K562 (cell line): Measurements from ENCODE around the gene BMP6. TPM values are rescaled to one million over a fixed set of nuclear protein-coding genes. Genes with fewer than 3 reads are reported as not detected.

ENCODE experiments used
- ATAC-seq: fragments of 200-7000 bp; cut with Tn5 transposase; 3 replicates; pipeline ENCODE4 v1.9.1; 2020; ENCODE audit warnings: moderate library complexity
- BruUV-seq: library from RNA; stranded (reverse); fragments of 400-500 nt; replicated peaks from 2 replicates; lab custom pipeline; 2021; lab: Mats Ljungman, UMichigan
- CTCF ChIA-PET: fragments of 300-600 bp; formaldehyde crosslinking; extraction: SDS; loops from one replicate; lab custom pipeline; 2021; ENCODE audit warnings: low intra/inter-chr PET ratio; lab: Yijun Ruan, JAX
- POLR2A ChIA-PET: fragments of 300-600, 350-650 bp; sonication (Branson Sonifier 250); formaldehyde crosslinking; extraction: SDS; loops from one replicate; lab custom pipeline; 2021; ENCODE audit warnings: antibody characterized with exemption, inconsistent platforms; lab: Yijun Ruan, JAX
- DNase-seq, 4 experiments: peaks; one replicate each; pipeline versions ENCODE4 v3.0.0 to v3.0.0-alpha.2; 2011 to 2018; ENCODE audit warnings: low spot score in 3 of 4, mixed read lengths in 3 of 4; ENCODE audit errors: extremely low read depth in 1 of 4
- FAIRE-seq: peaks from 2 replicates; lab custom pipeline; 2011; peaks lifted over from hg19 to GRCh38; lab: Jason Lieb, UNC
- H2AFZ ChIP-seq: 2 replicates; pipeline ENCODE4 v1.6.0; 2011; ENCODE audit warnings: low read depth, low read length, control low read depth, inconsistent platforms
- H3K27ac ChIP-seq: fragments of 200-600 bp; 3 replicates; pipeline ENCODE4 v1.8.0; 2011; ENCODE audit warnings: low read depth, mild to moderate bottlenecking, control low read depth, inconsistent platforms, low read length, moderate library complexity, mixed read lengths; ENCODE audit errors: extremely low read depth
- H3K27me3 ChIP-seq, 2 experiments: fragments of 300-600 bp in 1 of 2; 2 replicates in 1 of 2; 3 replicates in 1 of 2; pipeline versions ENCODE4 v1.6.0 to v1.8.0; 2011; ENCODE audit warnings: inconsistent platforms in 2 of 2, low read length in 2 of 2, mild to moderate bottlenecking in 1 of 2, mixed read lengths in 1 of 2, moderate library complexity in 1 of 2; ENCODE audit not compliant: control insufficient read depth in 2 of 2, insufficient read depth in 2 of 2
- H3K36me3 ChIP-seq: fragments of 300-600 bp; 3 replicates; pipeline ENCODE4 v1.8.0; 2011; ENCODE audit warnings: mild to moderate bottlenecking, low read length, inconsistent platforms; ENCODE audit not compliant: control insufficient read depth, insufficient read depth
- H3K4me1 ChIP-seq, 2 experiments: fragments of 200-600 bp in 1 of 2; replicated peaks in 1 of 2; 2 replicates in 1 of 2; 3 replicates in 1 of 2; pipeline versions ENCODE4 v1.5.1 to v1.8.0; 2011; ENCODE audit warnings: inconsistent platforms in 2 of 2, low read length in 2 of 2, mild to moderate bottlenecking in 1 of 2, mixed read lengths in 1 of 2, moderate library complexity in 1 of 2; ENCODE audit not compliant: control insufficient read depth in 2 of 2, insufficient read depth in 2 of 2
- H3K4me2 ChIP-seq: 2 replicates; pipeline ENCODE4 v1.6.1; 2011; ENCODE audit warnings: low read length, control low read depth, inconsistent platforms, mixed read lengths; ENCODE audit not compliant: insufficient read depth
- H3K4me3 ChIP-seq: fragments of 200-600 bp; sonication (generic), shearing (Covaris generic); 2 replicates; pipeline ENCODE4 v1.5.1; 2016; ENCODE audit warnings: control low read depth, inconsistent platforms
- H3K79me2 ChIP-seq: fragments of 200-600 bp; 3 replicates; pipeline ENCODE4 v1.8.0; 2011; ENCODE audit warnings: low read length, inconsistent platforms; ENCODE audit not compliant: control insufficient read depth, insufficient read depth
- H3K9ac ChIP-seq, 2 experiments: 2 replicates each; pipeline versions ENCODE4 v1.6.0 to v1.6.1; 2011; ENCODE audit warnings: low read depth in 2 of 2, low read length in 2 of 2, control low read depth in 1 of 2, inconsistent platforms in 1 of 2, mild to moderate bottlenecking in 1 of 2, mixed read lengths in 1 of 2; ENCODE audit not compliant: insufficient read depth in 1 of 2
- H3K9me1 ChIP-seq: one replicate; pipeline ENCODE4 v1.6.0; 2011; ENCODE audit warnings: inconsistent platforms, mild to moderate bottlenecking, low read length, moderate library complexity; ENCODE audit not compliant: control insufficient read depth, insufficient read depth
- H3K9me3 ChIP-seq: replicated peaks from 2 replicates; pipeline ENCODE4 v1.5.1; 2011; ENCODE audit warnings: low read depth, low read length, inconsistent platforms; ENCODE audit not compliant: control insufficient read depth, insufficient read depth
- H4K20me1 ChIP-seq: replicated peaks from 2 replicates; pipeline ENCODE4 v1.6.1; 2011; ENCODE audit warnings: low read length, inconsistent platforms, mixed read lengths; ENCODE audit not compliant: control insufficient read depth, insufficient read depth
- ELF4 ChIP-seq: fragments of 450-650 bp; formaldehyde crosslinking; IDR thresholded peaks from 2 replicates; pipeline ENCODE4 v1.4.0; 2022; ENCODE audit warnings: missing genetic modification characterization
- FOXJ3 ChIP-seq: sonication (generic); formaldehyde crosslinking; IDR thresholded peaks from 2 replicates; pipeline ENCODE4 v1.4.0; 2020; ENCODE audit warnings: mild to moderate bottlenecking, missing genetic modification reagents
- KDM4B ChIP-seq, 2 experiments: fragments of 450-650 bp in 1 of 2; sonication (generic) in 1 of 2; IDR thresholded peaks; 2 replicates each; pipeline ENCODE4 v1.6.1; 2016 to 2017; ENCODE audit warnings: borderline replicate concordance in 2 of 2, antibody characterized with exemption in 1 of 2, low read depth in 1 of 2, mild to moderate bottlenecking in 1 of 2
- KLF1 ChIP-seq: fragments of 450-650 bp; IDR thresholded peaks from 2 replicates; pipeline ENCODE4 v1.6.1; 2016; ENCODE audit warnings: missing genetic modification characterization, missing compliant biosample characterization
- MAFG ChIP-seq: fragments of 450-650 bp; conservative IDR thresholded peaks from 2 replicates; pipeline ENCODE4 v1.6.1; 2016; ENCODE audit warnings: missing genetic modification characterization, missing compliant biosample characterization
- PCBP2 ChIP-seq: fragments of 200-400 bp; formaldehyde crosslinking; IDR thresholded peaks from 2 replicates; pipeline ENCODE4 v1.6.1; 2018; ENCODE audit warnings: low read length, low read depth, mild to moderate bottlenecking, moderate library complexity; ENCODE audit not compliant: poor library complexity, severe bottlenecking
- TGIF2 ChIP-seq: sonication (generic); formaldehyde crosslinking; IDR thresholded peaks from 2 replicates; pipeline ENCODE4 v1.8.1; 2022; ENCODE audit warnings: mild to moderate bottlenecking, missing genetic modification reagents, moderate library complexity
- ZNF212 ChIP-seq: fragments of 450-650 bp; formaldehyde crosslinking; IDR thresholded peaks from 2 replicates; pipeline ENCODE4 v1.4.0; 2020; ENCODE audit warnings: mild to moderate bottlenecking
- ZNF445 ChIP-seq: fragments of 250-450 bp; sonication (Bioruptor Pico); IDR thresholded peaks from 2 replicates; pipeline ENCODE4 v1.4.0; 2020; ENCODE audit warnings: low read depth, mild to moderate bottlenecking, moderate library complexity
- ZNF57 ChIP-seq: fragments of 450-650 bp; formaldehyde crosslinking; IDR thresholded peaks from 2 replicates; pipeline ENCODE4 v1.4.0; 2020; ENCODE audit warnings: mild to moderate bottlenecking, moderate library complexity
- WGBS: fragments of 100-300 bp; shearing (Covaris generic); methylation state at CpG from one replicate; pipeline ENCODE4 v1.1.6; 2016; ENCODE audit warnings: low coverage, mixed read lengths; ENCODE audit not compliant: insufficient coverage; ENCODE audit errors: missing lambda C conversion rate; 5-methylcytosine and 5-hydroxymethylcytosine counted together
- in situ Hi-C: fragments of 300-500 bp; cut with MboI; formaldehyde crosslinking; loops from 4 replicates; pipeline ENCODE4 v1.15.0; 2018; ENCODE audit warnings: inconsistent platforms, mixed read lengths
- intact Hi-C: fragments of 100-400 bp; cut with micrococcal nuclease; formaldehyde crosslinking; loops from 2 replicates; pipeline ENCODE4 v1.14.2; 2022
- polyA plus RNA-seq, 8 experiments: library from polyadenylated mRNA; depleted of rRNA in 4 of 8; stranded (reverse) in 5 of 8; unstranded in 3 of 8; fragments of >200 nt; fragmentation: Nextera tagmentation in 2 of 8; fragmentation: Illumina TruSeq in 1 of 8; extraction: Ambion mirVana in 2 of 8; extraction: Trizol in 1 of 8; gene quantifications; 2 replicates each; pipeline versions ENCODE4 v1.2.1 to v1.2.3, GENCODE V29; 2011 to 2014; ENCODE audit warnings: inconsistent platforms in 1 of 8, missing spikeins in 1 of 8
- total RNA-seq, 7 experiments: library from RNA; depleted of rRNA in 6 of 7; stranded (reverse); fragments of >200 nt in 6 of 7; fragmentation: Illumina TruSeq in 2 of 7; extraction: Trizol in 2 of 7; gene quantifications; 2 replicates each; pipeline versions ENCODE4 v1.2.1 to v1.2.3, GENCODE V29; 2011 to 2021; ENCODE audit warnings: low replicate concordance in 1 of 7
- TF ChIP-seq, protein P1 (sequence below): fragments of 250-450 bp; sonication (Bioruptor Pico); IDR thresholded peaks from 2 replicates; pipeline ENCODE4 v1.4.0; 2020; ENCODE audit warnings: mild to moderate bottlenecking, moderate library complexity
- TF ChIP-seq, protein P2 (sequence below): sonication (generic); formaldehyde crosslinking; IDR thresholded peaks from 2 replicates; pipeline ENCODE4 v1.8.0; 2023; ENCODE audit warnings: mild to moderate bottlenecking, missing genetic modification reagents
- TF ChIP-seq, protein P3 (sequence below): fragments of 250-450 bp; sonication (Bioruptor Pico); IDR thresholded peaks from 2 replicates; pipeline ENCODE4 v1.5.0; 2022; ENCODE audit warnings: mild to moderate bottlenecking

Gene BMP6
- total and polyA plus RNA-seq, 9 of the 15 experiments (the other 6 are each of a cell fraction or from before 2014, with no cell fraction given), result 0.01 to 0.13 (median 0.06) TPM; not detected in 3

DNA sequence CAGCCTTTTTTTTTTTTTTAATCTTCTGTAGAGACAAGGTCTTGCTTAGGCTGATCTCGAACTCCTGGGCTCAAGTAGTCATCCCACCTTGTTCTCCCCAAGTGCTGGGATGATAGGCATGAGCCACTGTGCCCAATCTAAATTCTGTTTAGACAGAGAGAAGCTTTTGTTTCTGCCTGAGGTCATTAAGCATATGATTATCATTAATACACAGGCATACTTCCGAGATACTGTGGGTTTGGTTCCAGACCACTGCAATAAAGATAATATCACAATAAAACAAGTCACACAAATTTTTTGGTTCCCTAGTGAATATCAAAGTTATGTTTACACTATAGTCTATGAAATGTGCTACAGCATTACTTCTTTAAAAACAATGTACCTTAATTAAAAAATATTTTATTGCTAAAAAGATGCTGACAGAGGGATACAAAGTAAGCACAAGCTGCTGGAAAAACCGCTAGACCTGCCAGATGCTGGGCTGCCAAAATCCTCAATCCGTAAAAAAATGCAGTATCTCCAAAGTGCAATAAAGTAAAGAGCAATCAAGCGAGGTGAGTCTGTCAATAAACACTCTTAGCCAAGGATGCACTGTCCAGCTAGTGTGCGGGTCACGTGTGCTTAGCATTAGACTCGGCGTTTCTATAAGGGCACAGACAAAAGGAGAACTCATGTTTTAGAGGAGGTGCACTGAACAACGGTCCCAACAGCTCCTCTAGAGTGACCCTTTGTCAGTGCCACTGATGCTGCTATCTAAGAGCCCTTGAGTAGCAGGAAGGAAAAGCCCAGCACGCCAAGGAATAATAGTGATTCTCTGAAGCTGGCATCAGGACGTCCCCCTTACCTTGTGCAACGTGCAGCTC is 168.6 kb downstream of the BMP6 start:
- WGBS, result 94% methylated on average over 13 of the region's 13 CpGs
- no peak overlapping the region for H2AFZ ChIP-seq
- H3K79me2 ChIP-seq, result peaks cover 12% of the 10 kb centered on the region; the same call in 2 of the 3 replicates
- no peak overlapping the region for H3K9ac ChIP-seq
- BruUV-seq, result no TSS peak
- POLR2A ChIA-PET, result interaction anchor here (0.6 to 1.3 kb wide), 2 partner anchors 9 to 173 kb away, joined by 3 to 4 read pairs; no protein-coding TSS in a partner anchor
- no peak for DNase-seq
- no peak overlapping the region for H3K27ac ChIP-seq
- CTCF ChIA-PET, result no interaction called here
- no peaks in the 10 kb centered on the region for H3K9me3 ChIP-seq
- no peak for ATAC-seq
- H4K20me1 ChIP-seq, result peaks cover 15% of the 10 kb centered on the region
- in situ Hi-C loops, result no loop called here
- peaks cover 10% of the 10 kb centered on the region for H3K9me1 ChIP-seq
- H3K4me3 ChIP-seq, result no peak overlapping the region
- H3K36me3 ChIP-seq, result peaks cover 97% of the 10 kb centered on the region
- FAIRE-seq, result no peak
- intact Hi-C loops, result loop anchor here (5.0 kb wide), 1 partner anchor 168 kb away; the partner anchor contains the start of gene BLOC1S5
- H3K27me3 ChIP-seq, result no peaks in the 10 kb centered on the region
- H3K4me1 ChIP-seq, result peaks cover 5 to 12% of the 10 kb centered on the region in 2 experiments
- H3K4me2 ChIP-seq, result no peak overlapping the region
- TF ChIP-seq ZNF212 (CRISPR knock-in tag), result no peak
- TF ChIP-seq, protein P1, sequence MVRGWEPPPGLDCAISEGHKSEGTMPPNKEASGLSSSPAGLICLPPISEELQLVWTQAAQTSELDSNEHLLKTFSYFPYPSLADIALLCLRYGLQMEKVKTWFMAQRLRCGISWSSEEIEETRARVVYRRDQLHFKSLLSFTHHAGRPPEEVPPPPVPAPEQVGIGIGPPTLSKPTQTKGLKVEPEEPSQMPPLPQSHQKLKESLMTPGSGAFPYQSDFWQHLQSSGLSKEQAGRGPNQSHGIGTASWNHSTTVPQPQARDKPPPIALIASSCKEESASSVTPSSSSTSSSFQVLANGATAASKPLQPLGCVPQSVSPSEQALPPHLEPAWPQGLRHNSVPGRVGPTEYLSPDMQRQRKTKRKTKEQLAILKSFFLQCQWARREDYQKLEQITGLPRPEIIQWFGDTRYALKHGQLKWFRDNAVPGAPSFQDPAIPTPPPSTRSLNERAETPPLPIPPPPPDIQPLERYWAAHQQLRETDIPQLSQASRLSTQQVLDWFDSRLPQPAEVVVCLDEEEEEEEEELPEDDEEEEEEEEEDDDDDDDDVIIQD, result no peak
- TF ChIP-seq, protein P2, sequence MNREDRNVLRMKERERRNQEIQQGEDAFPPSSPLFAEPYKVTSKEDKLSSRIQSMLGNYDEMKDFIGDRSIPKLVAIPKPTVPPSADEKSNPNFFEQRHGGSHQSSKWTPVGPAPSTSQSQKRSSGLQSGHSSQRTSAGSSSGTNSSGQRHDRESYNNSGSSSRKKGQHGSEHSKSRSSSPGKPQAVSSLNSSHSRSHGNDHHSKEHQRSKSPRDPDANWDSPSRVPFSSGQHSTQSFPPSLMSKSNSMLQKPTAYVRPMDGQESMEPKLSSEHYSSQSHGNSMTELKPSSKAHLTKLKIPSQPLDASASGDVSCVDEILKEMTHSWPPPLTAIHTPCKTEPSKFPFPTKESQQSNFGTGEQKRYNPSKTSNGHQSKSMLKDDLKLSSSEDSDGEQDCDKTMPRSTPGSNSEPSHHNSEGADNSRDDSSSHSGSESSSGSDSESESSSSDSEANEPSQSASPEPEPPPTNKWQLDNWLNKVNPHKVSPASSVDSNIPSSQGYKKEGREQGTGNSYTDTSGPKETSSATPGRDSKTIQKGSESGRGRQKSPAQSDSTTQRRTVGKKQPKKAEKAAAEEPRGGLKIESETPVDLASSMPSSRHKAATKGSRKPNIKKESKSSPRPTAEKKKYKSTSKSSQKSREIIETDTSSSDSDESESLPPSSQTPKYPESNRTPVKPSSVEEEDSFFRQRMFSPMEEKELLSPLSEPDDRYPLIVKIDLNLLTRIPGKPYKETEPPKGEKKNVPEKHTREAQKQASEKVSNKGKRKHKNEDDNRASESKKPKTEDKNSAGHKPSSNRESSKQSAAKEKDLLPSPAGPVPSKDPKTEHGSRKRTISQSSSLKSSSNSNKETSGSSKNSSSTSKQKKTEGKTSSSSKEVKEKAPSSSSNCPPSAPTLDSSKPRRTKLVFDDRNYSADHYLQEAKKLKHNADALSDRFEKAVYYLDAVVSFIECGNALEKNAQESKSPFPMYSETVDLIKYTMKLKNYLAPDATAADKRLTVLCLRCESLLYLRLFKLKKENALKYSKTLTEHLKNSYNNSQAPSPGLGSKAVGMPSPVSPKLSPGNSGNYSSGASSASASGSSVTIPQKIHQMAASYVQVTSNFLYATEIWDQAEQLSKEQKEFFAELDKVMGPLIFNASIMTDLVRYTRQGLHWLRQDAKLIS (CRISPR knock-in tag), result no peak
- TF ChIP-seq, protein P3, sequence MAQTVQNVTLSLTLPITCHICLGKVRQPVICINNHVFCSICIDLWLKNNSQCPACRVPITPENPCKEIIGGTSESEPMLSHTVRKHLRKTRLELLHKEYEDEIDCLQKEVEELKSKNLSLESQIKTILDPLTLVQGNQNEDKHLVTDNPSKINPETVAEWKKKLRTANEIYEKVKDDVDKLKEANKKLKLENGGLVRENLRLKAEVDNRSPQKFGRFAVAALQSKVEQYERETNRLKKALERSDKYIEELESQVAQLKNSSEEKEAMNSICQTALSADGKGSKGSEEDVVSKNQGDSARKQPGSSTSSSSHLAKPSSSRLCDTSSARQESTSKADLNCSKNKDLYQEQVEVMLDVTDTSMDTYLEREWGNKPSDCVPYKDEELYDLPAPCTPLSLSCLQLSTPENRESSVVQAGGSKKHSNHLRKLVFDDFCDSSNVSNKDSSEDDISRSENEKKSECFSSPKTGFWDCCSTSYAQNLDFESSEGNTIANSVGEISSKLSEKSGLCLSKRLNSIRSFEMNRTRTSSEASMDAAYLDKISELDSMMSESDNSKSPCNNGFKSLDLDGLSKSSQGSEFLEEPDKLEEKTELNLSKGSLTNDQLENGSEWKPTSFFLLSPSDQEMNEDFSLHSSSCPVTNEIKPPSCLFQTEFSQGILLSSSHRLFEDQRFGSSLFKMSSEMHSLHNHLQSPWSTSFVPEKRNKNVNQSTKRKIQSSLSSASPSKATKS, result no peak
- no peak for TF ChIP-seq ELF4 (CRISPR knock-in tag)
- no peak for TF ChIP-seq ZNF445 (CRISPR knock-in tag)
- no peak for TF ChIP-seq MAFG (tag)
- TF ChIP-seq TGIF2 (CRISPR knock-in tag), result no peak
- no peak for TF ChIP-seq PCBP2
- no peak for TF ChIP-seq KLF1
- no peak for TF ChIP-seq ZNF57
- TF ChIP-seq FOXJ3 (CRISPR knock-in tag), result no peak
- TF ChIP-seq KDM4B (IDR thresholded peaks at IDR 0.05; ENCODE audit: borderline replicate concordance in 2 of 2, low read depth in 1 of 2), result no peak
